HL-60 (cell line): ENCODE measurements around the gene SPSB2.

Experiments
- GABPA ChIP-seq: IDR thresholded peaks from 2 replicates; pipeline ENCODE4 v1.6.1; 2012; ENCODE audit warnings: low read depth
- POLR2AphosphoS5 ChIP-seq: IDR thresholded peaks from 2 replicates; pipeline ENCODE4 v1.6.1; 2012; ENCODE audit warnings: low read depth
- TF ChIP-seq, protein P1 (sequence below): IDR thresholded peaks from one replicate; pipeline ENCODE4 v1.5.1; 2011; ENCODE audit warnings: low read length, control low read depth, inconsistent platforms; ENCODE audit not compliant: insufficient read depth

DNA sequence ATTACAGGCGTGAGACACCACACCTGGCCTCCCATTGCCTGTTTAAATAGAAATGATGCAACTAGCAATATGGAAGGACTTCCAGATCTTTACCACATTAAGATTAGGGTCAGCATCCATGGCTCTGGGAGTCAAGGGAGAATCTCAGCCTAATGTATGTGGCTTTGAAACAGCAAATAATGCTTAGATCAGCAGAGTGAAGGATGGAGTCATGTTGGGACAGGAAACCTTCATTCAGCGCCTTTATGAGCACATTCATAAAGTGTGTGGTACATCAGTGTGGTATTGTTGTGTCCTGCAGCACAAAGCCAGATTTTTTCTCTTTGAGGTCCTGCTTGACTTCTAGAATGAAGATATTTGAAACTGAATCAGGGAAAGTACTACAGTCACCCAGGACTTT lies 15.3 kb upstream of the SPSB2 start:
- TF ChIP-seq POLR2AphosphoS5 (no peak), GABPA (no peak)
- TF ChIP-seq, protein P1, sequence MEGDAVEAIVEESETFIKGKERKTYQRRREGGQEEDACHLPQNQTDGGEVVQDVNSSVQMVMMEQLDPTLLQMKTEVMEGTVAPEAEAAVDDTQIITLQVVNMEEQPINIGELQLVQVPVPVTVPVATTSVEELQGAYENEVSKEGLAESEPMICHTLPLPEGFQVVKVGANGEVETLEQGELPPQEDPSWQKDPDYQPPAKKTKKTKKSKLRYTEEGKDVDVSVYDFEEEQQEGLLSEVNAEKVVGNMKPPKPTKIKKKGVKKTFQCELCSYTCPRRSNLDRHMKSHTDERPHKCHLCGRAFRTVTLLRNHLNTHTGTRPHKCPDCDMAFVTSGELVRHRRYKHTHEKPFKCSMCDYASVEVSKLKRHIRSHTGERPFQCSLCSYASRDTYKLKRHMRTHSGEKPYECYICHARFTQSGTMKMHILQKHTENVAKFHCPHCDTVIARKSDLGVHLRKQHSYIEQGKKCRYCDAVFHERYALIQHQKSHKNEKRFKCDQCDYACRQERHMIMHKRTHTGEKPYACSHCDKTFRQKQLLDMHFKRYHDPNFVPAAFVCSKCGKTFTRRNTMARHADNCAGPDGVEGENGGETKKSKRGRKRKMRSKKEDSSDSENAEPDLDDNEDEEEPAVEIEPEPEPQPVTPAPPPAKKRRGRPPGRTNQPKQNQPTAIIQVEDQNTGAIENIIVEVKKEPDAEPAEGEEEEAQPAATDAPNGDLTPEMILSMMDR = no peak
